GM19035 (cell line): Measurements from ENCODE around the gene VWF.

Source experiments
- ATAC-seq: cut with Tn5 transposase; IDR thresholded peaks from one replicate; pipeline ENCODE4 v1.9.1; 2021; ENCODE audit not compliant: unreplicated experiment

Gene VWF

GRCh38 chr12:6080149-6081045, 44.1 kb downstream of the VWF start:
- ATAC-seq: no peak

DNA sequence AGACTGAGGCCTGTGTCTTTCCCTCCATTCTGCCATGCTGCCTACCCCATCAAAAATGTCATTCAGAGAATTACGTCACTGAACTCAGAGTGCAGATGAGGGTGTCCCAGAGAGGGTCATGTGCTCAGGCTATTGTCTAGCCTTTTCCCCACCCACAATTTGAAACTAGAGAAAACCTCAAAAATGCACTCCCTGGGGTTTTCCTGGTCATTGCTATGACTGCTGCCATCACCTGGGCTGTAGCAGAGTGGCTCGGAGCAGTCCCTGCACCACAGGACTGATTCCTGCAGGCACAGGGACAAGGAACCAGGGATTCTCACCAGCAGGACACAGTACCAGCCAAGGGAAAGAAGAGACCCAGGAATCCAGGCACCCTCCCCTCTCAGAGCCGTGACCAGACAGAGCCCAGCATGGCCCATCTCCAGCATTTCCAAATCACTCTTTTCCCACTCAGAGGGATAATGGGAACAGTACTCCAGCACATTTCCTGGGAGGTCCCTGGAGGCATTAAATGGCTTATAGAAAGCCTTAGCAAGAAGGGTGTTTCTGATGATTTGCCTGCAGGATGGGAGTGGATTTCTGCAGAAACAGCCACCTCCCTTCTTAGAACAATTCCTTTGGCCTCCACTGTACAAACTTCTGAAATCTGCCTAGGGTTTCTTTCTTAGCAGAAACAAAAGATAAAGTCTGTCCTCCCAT, 45.9 kb downstream of the VWF start:
- no peak for ATAC-seq

DNA sequence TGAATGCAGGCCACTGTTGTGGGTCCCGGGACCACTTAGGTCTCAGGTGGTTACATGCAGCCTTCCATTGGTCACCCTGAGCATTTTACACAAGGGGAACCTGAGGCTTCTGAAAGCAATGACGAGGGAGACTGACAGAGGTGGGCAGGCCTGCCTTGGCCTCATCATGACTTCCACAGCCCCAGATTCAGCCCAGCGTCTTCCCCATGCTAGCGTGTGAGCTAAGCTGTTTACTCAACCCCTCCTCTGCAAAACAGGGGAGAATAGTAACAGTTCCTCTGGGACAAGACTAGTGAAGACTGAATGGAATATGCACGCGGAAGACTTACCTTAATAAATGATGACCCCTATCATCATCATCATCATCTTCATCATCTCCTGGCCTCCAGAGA, 46.8 kb downstream of the VWF start:
- no peak for ATAC-seq

GRCh38 chr12:6076776-6077691, 47.4 kb downstream of the VWF start:
- no peak for ATAC-seq

DNA sequence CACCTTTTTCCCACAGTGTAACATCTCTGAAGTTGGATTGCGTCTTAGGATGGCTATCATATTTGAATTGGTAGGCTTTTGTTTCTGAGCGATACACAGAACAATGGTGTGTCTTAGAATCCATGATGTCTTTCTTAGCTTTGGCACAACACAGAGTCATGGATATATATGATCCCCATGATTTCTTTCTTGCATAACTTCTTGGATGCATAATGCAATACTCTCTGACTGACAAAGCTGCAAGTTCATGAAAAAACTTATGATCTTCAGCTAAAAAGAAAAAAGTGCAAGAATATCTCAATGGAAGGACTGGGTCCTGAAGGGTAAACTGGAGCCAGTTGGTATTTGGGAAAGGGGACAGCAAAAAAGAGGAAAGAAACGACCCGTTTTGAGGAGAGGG, 48.1 kb downstream of the VWF start:
- no peak for ATAC-seq

DNA sequence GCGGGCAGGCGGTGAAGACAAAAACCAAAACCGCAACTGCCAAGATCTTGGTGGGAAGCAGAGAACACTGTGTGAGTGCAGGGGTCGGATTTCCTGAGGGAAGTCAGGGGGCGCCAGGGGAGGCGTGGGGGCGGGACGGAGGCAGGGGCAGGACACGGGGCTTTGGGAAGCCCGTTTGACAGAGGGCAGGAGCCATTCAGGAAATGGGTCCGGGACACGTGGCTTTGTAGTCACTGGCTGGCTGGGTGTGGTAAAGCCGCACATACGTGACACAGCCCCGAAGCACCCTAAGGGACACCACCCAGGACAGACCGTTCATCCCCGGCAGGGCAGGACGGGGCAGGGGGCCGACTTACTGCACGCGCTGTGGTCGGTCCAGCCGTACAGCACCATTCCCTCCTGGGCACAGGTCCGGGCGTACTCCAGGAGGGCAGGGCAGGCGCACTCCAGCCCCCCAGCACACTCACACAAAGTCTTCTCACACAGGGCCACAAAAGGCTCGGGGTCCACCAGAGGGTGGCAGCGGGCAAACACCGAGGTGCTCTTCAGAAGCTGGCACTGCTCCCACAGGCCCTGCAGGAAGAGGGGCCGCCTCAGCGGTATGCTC, 49.4 kb downstream of the VWF start:
- ATAC-seq: no peak

- no peak for ATAC-seq
Observed at GRCh38 chr12:6074427-6074826, 50.0 kb downstream of the VWF start.

- ATAC-seq: no peak
Observed at GRCh38 chr12:6073426-6073825, 51.0 kb downstream of the VWF start.

DNA sequence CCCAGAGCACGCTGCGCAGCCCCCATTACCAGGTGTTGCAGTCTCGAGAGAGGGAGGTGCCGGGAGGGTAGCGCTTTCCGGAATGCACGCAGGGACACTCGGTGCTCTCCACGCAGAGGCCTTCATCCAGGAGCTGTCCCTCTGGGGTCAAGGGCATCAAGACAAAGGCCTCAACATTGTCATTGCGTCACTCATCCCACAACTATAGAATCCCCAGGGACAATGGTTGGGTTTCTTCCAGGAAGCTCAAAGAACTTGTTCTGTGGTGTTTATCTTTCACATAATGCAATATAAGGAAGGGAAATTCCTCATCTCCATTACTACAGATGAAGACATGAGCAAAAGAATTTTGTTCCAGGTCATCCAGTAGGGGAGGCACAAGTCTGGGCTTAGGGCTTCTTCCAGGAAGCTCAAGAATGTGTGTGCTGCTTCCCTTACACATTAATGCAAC, 52.1 kb downstream of the VWF start:
- ATAC-seq: no peak

DNA sequence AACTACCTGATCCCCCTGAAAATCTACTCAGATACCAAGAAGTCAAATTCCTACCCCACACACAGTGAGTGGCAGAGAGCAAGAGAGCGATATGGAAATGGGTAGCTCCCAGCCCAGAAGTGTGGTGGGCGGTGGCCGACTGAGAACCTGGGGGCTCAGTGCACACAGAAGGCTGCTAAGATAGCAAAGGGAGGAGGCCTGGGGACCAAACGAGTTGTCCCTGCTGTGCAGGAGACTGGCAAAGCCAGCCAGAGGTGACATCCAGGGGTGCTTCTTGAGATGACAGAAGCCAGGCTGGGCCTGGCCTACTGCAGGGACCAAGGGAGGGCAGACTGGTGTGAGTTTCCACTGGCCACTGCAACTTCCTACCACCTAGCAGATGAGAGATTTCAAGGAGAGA, 52.9 kb downstream of the VWF start:
- no peak for ATAC-seq

DNA sequence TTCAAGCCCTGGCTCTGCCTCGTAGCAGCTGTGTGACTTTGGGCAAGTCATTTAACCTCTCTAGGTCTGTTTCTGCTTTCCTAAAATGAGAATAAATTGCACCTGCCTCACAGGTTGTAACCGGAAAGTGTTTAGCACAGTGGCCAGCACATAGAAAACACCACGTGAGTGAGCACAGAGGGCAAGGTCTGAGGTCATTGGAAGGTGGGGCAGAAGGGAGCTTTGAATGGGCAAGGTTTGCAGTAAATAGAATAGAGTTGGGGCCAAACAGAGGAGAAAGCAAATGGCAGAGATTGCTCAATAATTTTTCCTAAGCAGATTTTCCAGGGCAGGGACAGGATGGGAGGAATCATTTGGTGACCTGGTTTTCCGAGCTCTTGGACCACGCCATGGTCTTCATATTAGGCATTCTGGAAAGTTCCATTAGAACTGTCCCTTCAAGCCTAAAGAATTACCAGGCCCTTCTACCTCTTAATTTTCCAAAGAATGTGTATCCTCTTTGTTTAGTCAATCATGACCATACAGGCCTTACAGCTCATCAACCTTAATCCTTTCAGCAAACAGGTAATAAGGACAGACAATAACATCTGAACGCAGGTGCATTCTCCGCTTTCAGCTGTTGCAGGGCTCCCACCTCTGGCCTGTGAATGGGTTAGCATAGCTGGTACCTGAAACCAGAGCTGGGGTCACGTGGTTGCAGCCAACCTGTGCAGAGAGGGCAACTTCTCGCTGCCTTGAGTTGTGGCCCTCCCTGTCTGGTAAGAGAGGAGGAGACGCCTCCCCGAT, 53.8 kb downstream of the VWF start:
- no peak for ATAC-seq

GRCh38 chr12:6069437-6070093, 54.9 kb downstream of the VWF start:
- no peak for ATAC-seq

- no peak for ATAC-seq
Observed at GRCh38 chr12:6068227-6068626, 56.2 kb downstream of the VWF start.

- ATAC-seq: no peak
Observed at GRCh38 chr12:6067152-6067916, 57.1 kb downstream of the VWF start.

DNA sequence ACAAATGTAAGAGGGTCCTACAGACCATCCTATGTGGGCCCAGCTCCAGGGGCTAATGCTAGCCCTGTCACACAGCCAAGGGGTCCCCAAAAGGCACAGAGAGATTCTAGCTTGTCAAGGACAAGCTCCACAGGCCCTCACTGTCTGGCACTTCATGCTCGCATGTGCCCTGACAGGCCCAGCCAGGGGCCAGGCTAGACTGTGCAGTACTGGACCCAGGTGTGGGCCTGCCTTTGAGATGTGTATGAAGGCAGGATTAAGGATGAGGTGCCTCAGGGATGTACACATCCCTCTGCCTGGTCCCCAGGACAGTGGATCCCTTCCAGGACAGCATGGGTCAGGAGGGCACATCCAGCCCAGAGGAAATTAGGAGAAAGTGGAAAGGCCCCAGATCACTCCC, 57.8 kb downstream of the VWF start:
- ATAC-seq: no peak

DNA sequence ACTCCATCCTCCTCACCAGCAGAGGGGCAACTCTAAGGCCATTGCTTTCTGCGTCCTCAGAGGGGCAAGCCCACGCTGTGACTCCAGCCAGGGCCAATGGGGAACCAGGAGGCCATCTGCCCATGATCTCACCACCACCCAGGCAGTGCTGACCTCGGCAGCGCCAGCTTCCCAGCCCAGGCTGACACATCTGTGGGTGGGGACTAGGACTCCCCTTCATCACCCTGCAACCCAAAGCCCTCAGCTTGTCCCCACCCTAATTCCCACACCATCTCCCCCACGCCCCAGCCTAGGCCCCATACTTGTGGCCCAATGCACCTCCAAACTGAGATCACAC, 58.6 kb downstream of the VWF start:
- no peak for ATAC-seq

GRCh38 chr12:6065131-6065862, 59.2 kb downstream of the VWF start:
- ATAC-seq: no peak
